Ovary (tissue), 9 donors: ENCODE measurements around the gene MCM8. TPM values are rescaled to one million over a fixed set of nuclear protein-coding genes. Genes with fewer than 3 reads are reported as not detected.
"Not testable (repeated sequence)": the region's sequence is repeated elsewhere in the genome, so short reads cannot be mapped to it uniquely, and the experiment has no call there.

Experiments used
- DNase-seq, 5 donors: peaks; one replicate each; pipeline ENCODE4 v3.0.0-alpha.2; 2019 to 2020
- H3K27ac ChIP-seq, 2 donors: fragments of 200-600 bp; one replicate each; pipeline versions ENCODE4 v1.5.1 to v1.8.0; 2019 to 2022
- H3K27me3 ChIP-seq: fragments of 200-600 bp; one replicate; pipeline ENCODE4 v1.8.0; 2022
- H3K36me3 ChIP-seq: fragments of 200-600 bp; sonication (generic); one replicate; pipeline ENCODE4 v1.5.1; 2019
- H3K4me1 ChIP-seq: one replicate; pipeline ENCODE4 v1.8.1; 2013; ENCODE audit warnings: mild to moderate bottlenecking, moderate library complexity; ENCODE audit not compliant: insufficient read depth
- H3K4me3 ChIP-seq: fragments of 200-600 bp; sonication (generic); one replicate; pipeline ENCODE4 v1.5.1; 2017
- H3K9me3 ChIP-seq, 2 donors: fragments of 200-600 bp in 1 of 2; sonication (generic) in 1 of 2; one replicate each; pipeline versions ENCODE4 v1.5.1 to v1.8.1; 2013 to 2019; ENCODE audit warnings: mild to moderate bottlenecking in 1 of 2, moderate library complexity in 1 of 2
- EP300 ChIP-seq: sonication (generic); formaldehyde crosslinking; IDR thresholded peaks from one replicate; pipeline ENCODE4 v1.6.1; 2017; ENCODE audit warnings: antibody characterized with exemption
- POLR2A ChIP-seq: fragments of 450-650 bp; IDR thresholded peaks from one replicate; pipeline ENCODE4 v1.6.1; 2017; ENCODE audit warnings: antibody characterized with exemption, mild to moderate bottlenecking, moderate library complexity
- WGBS, 3 donors: extraction: QIAGEN DNeasy Blood & Tissue Kit in 1 of 3; methylation state at CpG; one replicate each; pipeline versions ENCODE4 v1.1.5 to v1.1.7; 2013 to 2017; 5-methylcytosine and 5-hydroxymethylcytosine counted together
- intact Hi-C, 4 donors: fragments of 100-400 bp; cut with DNase I; formaldehyde crosslinking; loops; one replicate each; pipeline versions ENCODE4 v1.11.0 to v1.15.1; 2022 to 2023
- polyA plus RNA-seq, 2 donors: library from polyadenylated mRNA; stranded (reverse); fragments of 200-250 nt in 1 of 2; fragments of 350-450 nt in 1 of 2; fragmentation: Illumina TruSeq in 1 of 2; extraction: RNeasy Lipid Tissue Mini Kit (QIAGEN cat#74804) in 1 of 2; gene quantifications; one replicate each; pipeline ENCODE4 v1.2.3, GENCODE V29; 2013 to 2014
- total RNA-seq, 7 donors: library from RNA; depleted of rRNA in 2 of 7; stranded (reverse); fragments of >200 nt in 2 of 7; fragmentation: NEBNext Ultra II Directional in 3 of 7; extraction: Animal tissue kit (Norgen Biotek cat#: 25700) in 3 of 7; gene quantifications; one replicate each; pipeline versions ENCODE4 v1.1.0 to v1.2.4, GENCODE V29; 2016 to 2023
- TF ChIP-seq, protein P1 (sequence below), 3 donors: fragments of 450-650 bp in 2 of 3; fragments of 200-600 bp in 1 of 3; IDR thresholded peaks; one replicate each; pipeline versions ENCODE4 v1.5.1 to v1.8.0; 2016 to 2022; ENCODE audit warnings: antibody characterized with exemption in 3 of 3, mild to moderate bottlenecking in 1 of 3
- donor health status: DM: no; HTN: no; CAD: no; lungs with moderate emphysema.
- donor health status: DM: no; HTN: no; CAD: no.
- donor health status: Bipolar disorder and iron deficiency.
- donor health status: DM: yes; HTN: yes; CAD: no.
- donor health status: DM: no; HTN: no; CAD: no.
- donor health status: DM: yes; HTN: yes; CAD: no.

The MCM8 gene
- total and polyA plus RNA-seq, 9 donors, result 2.3 to 4.9 (median 3.6) TPM

GRCh38 chr20:6028818-6029217 is 78.4 kb downstream of the MCM8 start:
- Histone ChIP-seq H3K9me3 (no peaks in the 10 kb centered on the region), H3K27me3 (no peaks in the 10 kb centered on the region), H3K36me3 (no peaks in the 10 kb centered on the region), H3K27ac (no peak overlapping the region), H3K4me1 (peaks cover 5% of the 10 kb centered on the region), H3K4me3 (no peak overlapping the region)
- intact Hi-C loops, result no loop called here
- DNase-seq, result no peak
- TF ChIP-seq EP300 (no peak), POLR2A (no peak)
- TF ChIP-seq, protein P1, sequence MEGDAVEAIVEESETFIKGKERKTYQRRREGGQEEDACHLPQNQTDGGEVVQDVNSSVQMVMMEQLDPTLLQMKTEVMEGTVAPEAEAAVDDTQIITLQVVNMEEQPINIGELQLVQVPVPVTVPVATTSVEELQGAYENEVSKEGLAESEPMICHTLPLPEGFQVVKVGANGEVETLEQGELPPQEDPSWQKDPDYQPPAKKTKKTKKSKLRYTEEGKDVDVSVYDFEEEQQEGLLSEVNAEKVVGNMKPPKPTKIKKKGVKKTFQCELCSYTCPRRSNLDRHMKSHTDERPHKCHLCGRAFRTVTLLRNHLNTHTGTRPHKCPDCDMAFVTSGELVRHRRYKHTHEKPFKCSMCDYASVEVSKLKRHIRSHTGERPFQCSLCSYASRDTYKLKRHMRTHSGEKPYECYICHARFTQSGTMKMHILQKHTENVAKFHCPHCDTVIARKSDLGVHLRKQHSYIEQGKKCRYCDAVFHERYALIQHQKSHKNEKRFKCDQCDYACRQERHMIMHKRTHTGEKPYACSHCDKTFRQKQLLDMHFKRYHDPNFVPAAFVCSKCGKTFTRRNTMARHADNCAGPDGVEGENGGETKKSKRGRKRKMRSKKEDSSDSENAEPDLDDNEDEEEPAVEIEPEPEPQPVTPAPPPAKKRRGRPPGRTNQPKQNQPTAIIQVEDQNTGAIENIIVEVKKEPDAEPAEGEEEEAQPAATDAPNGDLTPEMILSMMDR (IDR thresholded peaks at IDR 0.05), result no peak

GRCh38 chr20:6029538-6029937 is 79.1 kb downstream of the MCM8 start:
- H3K4me1 ChIP-seq, result peaks cover 5% of the 10 kb centered on the region
- no peak for DNase-seq
- TF ChIP-seq EP300, result no peak
- H3K27me3 ChIP-seq, result no peaks in the 10 kb centered on the region
- no peak overlapping the region for H3K27ac ChIP-seq
- intact Hi-C loops, result no loop called here
- no peaks in the 10 kb centered on the region for H3K36me3 ChIP-seq
- no peak overlapping the region for H3K4me3 ChIP-seq
- no peaks in the 10 kb centered on the region for H3K9me3 ChIP-seq
- 30 to 33% (median 32%) methylated on average over 6 of the region's 6 CpGs for WGBS, 3 donors

GRCh38 chr20:6030453-6031080 is 80.1 kb downstream of the MCM8 start:
- TF ChIP-seq EP300 (no peak), POLR2A (no peak)
- TF ChIP-seq, protein P1 (IDR thresholded peaks at IDR 0.05), result no peak
- DNase-seq, result no peak
- H3K36me3 ChIP-seq, result no peaks in the 10 kb centered on the region
- WGBS, 3 donors, result 36 to 47% (median 38%) methylated on average over 6 of the region's 6 CpGs
- intact Hi-C loops, result no loop called here
- no peak overlapping the region for H3K27ac ChIP-seq
- no peaks in the 10 kb centered on the region for H3K27me3 ChIP-seq
- H3K9me3 ChIP-seq, result no peaks in the 10 kb centered on the region
- peaks cover 5% of the 10 kb centered on the region for H3K4me1 ChIP-seq
- H3K4me3 ChIP-seq, result no peak overlapping the region

- H3K9me3 ChIP-seq, H3K27ac ChIP-seq, DNase-seq, H3K36me3 ChIP-seq, H3K27me3 ChIP-seq, H3K4me1 ChIP-seq, H3K4me3 ChIP-seq, intact Hi-C loops: not testable (repeated sequence)
- 96% methylated on average over 8 of the region's 8 CpGs for WGBS, 3 donors
These were observed 82.5 kb downstream of the MCM8 start for GRCh38 chr20:6032907-6033306.

- no peaks in the 10 kb centered on the region for H3K9me3 ChIP-seq
- TF ChIP-seq EP300 (no peak), POLR2A (no peak)
- TF ChIP-seq, protein P1 (IDR thresholded peaks at IDR 0.05), result no peak
- H3K4me1 ChIP-seq, result peaks cover 4% of the 10 kb centered on the region
- no peaks in the 10 kb centered on the region for H3K27me3 ChIP-seq
- H3K4me3 ChIP-seq, result no peak overlapping the region
- intact Hi-C loops, result no loop called here
- H3K27ac ChIP-seq, result no peak overlapping the region
- WGBS, 3 donors, result 54 to 65% (median 57%) methylated on average over 2 of the region's 2 CpGs
- no peak for DNase-seq
- no peaks in the 10 kb centered on the region for H3K36me3 ChIP-seq
These were observed 83.9 kb downstream of the MCM8 start for GRCh38 chr20:6034134-6034969.
